Activated CD4-positive, alpha-beta memory T cell treated with anti-CD3 and anti-CD28 coated beads for 36 hours (primary cell): ENCODE measurements around the gene RNF11. TPM values are rescaled to one million over a fixed set of nuclear protein-coding genes. Genes with fewer than 3 reads are reported as not detected.
A peak's percentile ranks its signal among the peaks of the same experiment; 100 is the strongest.

ENCODE experiments used
- CTCF ChIA-PET: fragments of 350-600 bp; sonication (Branson Sonifier 250); formaldehyde crosslinking; loops from one replicate; lab custom pipeline; 2021; ENCODE audit warnings: antibody characterized with exemption, inconsistent platforms; lab: Charles Lee
- POLR2A ChIA-PET: fragments of 350-600 bp; sonication (Branson Sonifier 250); formaldehyde crosslinking; loops from one replicate; lab custom pipeline; 2021; ENCODE audit warnings: antibody characterized with exemption; lab: Charles Lee
- DNase-seq: peaks from one replicate; pipeline ENCODE4 v3.0.0-alpha.2; 2020
- H3K27ac Mint-ChIP-seq: one replicate; pipeline ENCODE4 v1.8.0; 2021; ENCODE audit warnings: mixed read lengths
- H3K27me3 Mint-ChIP-seq: one replicate; pipeline ENCODE4 v1.8.0; 2021; ENCODE audit warnings: mixed read lengths
- H3K36me3 Mint-ChIP-seq: one replicate; pipeline ENCODE4 v1.8.0; 2021; ENCODE audit warnings: mixed read lengths
- H3K4me1 Mint-ChIP-seq: one replicate; pipeline ENCODE4 v1.8.0; 2021; ENCODE audit warnings: low read depth, mixed read lengths
- H3K4me3 Mint-ChIP-seq: one replicate; pipeline ENCODE4 v1.8.0; 2021; ENCODE audit warnings: mild to moderate bottlenecking, mixed read lengths
- H3K9me3 Mint-ChIP-seq: one replicate; pipeline ENCODE4 v1.8.0; 2021; ENCODE audit warnings: mixed read lengths
- intact Hi-C: fragments of 100-400 bp; cut with micrococcal nuclease; formaldehyde crosslinking; loops from one replicate; pipeline ENCODE4 v1.15.1; 2023
- total RNA-seq, 2 experiments: library from RNA; stranded (reverse); gene quantifications; one replicate each; pipeline ENCODE4 v1.2.3, GENCODE V29; 2021

Gene RNF11
- total RNA-seq = 10 to 100 TPM; 26.3 to 31.9 TPM

- CTCF ChIA-PET = interaction anchor here (0.6 to 2.7 kb wide), 5 partner anchors 27 to 268 kb away, joined by 3 to 13 read pairs (median 3); no protein-coding TSS in a partner anchor
These were observed at the start of gene RNF11 for GRCh38 chr1:51235673-51236530. TSS of gene RNF11 (plus strand) at chr1:51236273. CDS start at chr1:51236757, 484 bp downstream.

GRCh38 chr1:51188230-51188629 is 47.8 kb upstream of the RNF11 start:
- no peak for DNase-seq
- intact Hi-C loops = loop anchor here (2.0 kb wide), 1 partner anchor 413 kb away; no protein-coding TSS in a partner anchor
- H3K27ac Mint-ChIP-seq = no peak overlapping the region
- no peaks in the 10 kb centered on the region for H3K4me1 Mint-ChIP-seq
- no peaks in the 10 kb centered on the region for H3K27me3 Mint-ChIP-seq
- POLR2A ChIA-PET = no interaction called here
- H3K9me3 Mint-ChIP-seq = no peaks in the 10 kb centered on the region
- H3K36me3 Mint-ChIP-seq = no peaks in the 10 kb centered on the region
- no peak overlapping the region for H3K4me3 Mint-ChIP-seq
- CTCF ChIA-PET = interaction anchor here (0.8 to 7.3 kb wide), 26 partner anchors 11 to 820 kb away, joined by 3 to 149 read pairs (median 6); partner anchors contain the start of gene FAF1

More at GRCh38 chr1:51235673-51236530, at the start of gene RNF11:
- Mint-ChIP-seq H3K4me1 (peaks cover 38% of the 10 kb centered on the region), H3K27me3 (no peaks in the 10 kb centered on the region), H3K27ac (peak within 1 kb of the TSS; percentile 81), H3K9me3 (no peaks in the 10 kb centered on the region), H3K4me3 (peak within 1 kb of the TSS; percentile 89), H3K36me3 (no peaks in the 10 kb centered on the region)
- peak; percentile 94 for DNase-seq
- POLR2A ChIA-PET = interaction anchor here (1.0 to 1.6 kb wide), 4 partner anchors 11 to 61 kb away, joined by 3 to 5 read pairs (median 3); no protein-coding TSS in a partner anchor
- intact Hi-C loops = loop anchor here (1.0 to 5.0 kb wide), 4 partner anchors 21 to 1131 kb away; partner anchors contain the start of genes CC2D1B, EPS15 and FAF1

- no peaks in the 10 kb centered on the region for H3K4me1 Mint-ChIP-seq
- ChIA-PET CTCF (interaction anchor here (0.6 to 7.3 kb wide), 53 partner anchors 10 to 985 kb away, joined by 3 to 149 read pairs (median 4); partner anchors contain the start of genes FAF1 and RNF11), POLR2A (no interaction called here)
- H3K9me3 Mint-ChIP-seq = no peaks in the 10 kb centered on the region
- H3K27me3 Mint-ChIP-seq = no peaks in the 10 kb centered on the region
- H3K27ac Mint-ChIP-seq = no peak overlapping the region
- no peaks in the 10 kb centered on the region for H3K36me3 Mint-ChIP-seq
- intact Hi-C loops = loop anchor here (1.0 to 10.0 kb wide), 4 partner anchors 215 to 415 kb away; partner anchors contain the start of gene CDKN2C
- peak; percentile 37 for DNase-seq
- H3K4me3 Mint-ChIP-seq = no peak overlapping the region
These were observed 46.5 kb upstream of the RNF11 start for GRCh38 chr1:51189421-51190073.

- H3K4me3 Mint-ChIP-seq = no peak overlapping the region
- ChIA-PET POLR2A (no interaction called here), CTCF (interaction anchor here (0.7 to 7.3 kb wide), 18 partner anchors 10 to 422 kb away, joined by 3 to 149 read pairs (median 6); partner anchors contain the start of gene CDKN2C)
- no peaks in the 10 kb centered on the region for H3K36me3 Mint-ChIP-seq
- H3K9me3 Mint-ChIP-seq = no peaks in the 10 kb centered on the region
- H3K27ac Mint-ChIP-seq = no peak overlapping the region
- no peaks in the 10 kb centered on the region for H3K4me1 Mint-ChIP-seq
- intact Hi-C loops = loop anchor here (10.0 kb wide), 1 partner anchor 216 kb away; the partner anchor contains the start of gene CDKN2C
- no peak for DNase-seq
- no peaks in the 10 kb centered on the region for H3K27me3 Mint-ChIP-seq
These were observed 45.1 kb upstream of the RNF11 start for GRCh38 chr1:51190961-51191360.

- H3K4me1 Mint-ChIP-seq = no peaks in the 10 kb centered on the region
- POLR2A ChIA-PET = no interaction called here
- no peaks in the 10 kb centered on the region for H3K9me3 Mint-ChIP-seq
- peak; percentile 63 for DNase-seq
- peaks cover 4% of the 10 kb centered on the region for H3K27me3 Mint-ChIP-seq
- intact Hi-C loops = loop anchor here (2.0 to 10.0 kb wide), 2 partner anchors 104 to 218 kb away; partner anchors contain the start of gene CDKN2C
- no peak overlapping the region for H3K27ac Mint-ChIP-seq
- H3K36me3 Mint-ChIP-seq = no peaks in the 10 kb centered on the region
- no peak overlapping the region for H3K4me3 Mint-ChIP-seq
- CTCF ChIA-PET = interaction anchor here (0.6 to 7.3 kb wide), 24 partner anchors 9 to 416 kb away, joined by 3 to 149 read pairs (median 4); partner anchors contain the start of gene RNF11
These were observed 43.7 kb upstream of the RNF11 start for GRCh38 chr1:51192213-51192843.

GRCh38 chr1:51193564-51193963 is 42.5 kb upstream of the RNF11 start:
- DNase-seq = no peak
- Mint-ChIP-seq H3K36me3 (no peaks in the 10 kb centered on the region), H3K27me3 (peaks cover 4% of the 10 kb centered on the region), H3K4me3 (no peak overlapping the region), H3K27ac (no peak overlapping the region), H3K9me3 (no peaks in the 10 kb centered on the region), H3K4me1 (no peaks in the 10 kb centered on the region)
- ChIA-PET POLR2A (no interaction called here), CTCF (interaction anchor here (0.7 to 7.3 kb wide), 14 partner anchors 10 to 417 kb away, joined by 3 to 149 read pairs (median 4); partner anchors contain the start of gene RNF11)
- intact Hi-C loops = loop anchor here (2.0 to 10.0 kb wide), 2 partner anchors 103 to 219 kb away; partner anchors contain the start of gene CDKN2C

- CTCF ChIA-PET = interaction anchor here (1.1 to 1.6 kb wide), 3 partner anchors 9 to 14 kb away, joined by 3 to 7 read pairs (median 5); no protein-coding TSS in a partner anchor
- no peak overlapping the region for H3K4me3 Mint-ChIP-seq
- DNase-seq = no peak
- no peak overlapping the region for H3K27ac Mint-ChIP-seq
- H3K4me1 Mint-ChIP-seq = peaks cover 5% of the 10 kb centered on the region
- H3K9me3 Mint-ChIP-seq = no peaks in the 10 kb centered on the region
- POLR2A ChIA-PET = interaction anchor here (0.6 kb wide), 1 partner anchor 332 kb away, joined by 3 read pairs; no protein-coding TSS in a partner anchor
- H3K27me3 Mint-ChIP-seq = no peaks in the 10 kb centered on the region
- no peaks in the 10 kb centered on the region for H3K36me3 Mint-ChIP-seq
- intact Hi-C loops = no loop called here
These were observed 32.8 kb upstream of the RNF11 start for GRCh38 chr1:51203121-51203873.

GRCh38 chr1:51203874-51204245 is 32.2 kb upstream of the RNF11 start:
- Mint-ChIP-seq H3K4me1 (peaks cover 5% of the 10 kb centered on the region), H3K4me3 (no peak overlapping the region), H3K27ac (no peak overlapping the region), H3K36me3 (no peaks in the 10 kb centered on the region), H3K9me3 (no peaks in the 10 kb centered on the region), H3K27me3 (no peaks in the 10 kb centered on the region)
- POLR2A ChIA-PET = interaction anchor here (0.6 kb wide), 1 partner anchor 333 kb away, joined by 3 read pairs; no protein-coding TSS in a partner anchor
- intact Hi-C loops = no loop called here
- CTCF ChIA-PET = interaction anchor here (1.3 to 1.6 kb wide), 2 partner anchors 10 to 15 kb away, joined by 5 to 7 read pairs; no protein-coding TSS in a partner anchor
- no peak for DNase-seq

- H3K36me3 Mint-ChIP-seq = no peaks in the 10 kb centered on the region
- no peak overlapping the region for H3K4me3 Mint-ChIP-seq
- intact Hi-C loops = loop anchor here (5.0 kb wide), 1 partner anchor 87 kb away; no protein-coding TSS in a partner anchor
- ChIA-PET POLR2A (no interaction called here), CTCF (interaction anchor here (0.9 kb wide), 1 partner anchor 18 kb away, joined by 3 read pairs; no protein-coding TSS in a partner anchor)
- peaks cover 12% of the 10 kb centered on the region for H3K4me1 Mint-ChIP-seq
- H3K27me3 Mint-ChIP-seq = no peaks in the 10 kb centered on the region
- H3K27ac Mint-ChIP-seq = no peak overlapping the region
- H3K9me3 Mint-ChIP-seq = no peaks in the 10 kb centered on the region
- no peak for DNase-seq
These were observed 26.0 kb upstream of the RNF11 start for GRCh38 chr1:51210055-51210454.

GRCh38 chr1:51210676-51211075 is 25.4 kb upstream of the RNF11 start:
- Mint-ChIP-seq H3K27ac (no peak overlapping the region), H3K4me1 (peaks cover 18% of the 10 kb centered on the region), H3K4me3 (no peak overlapping the region), H3K27me3 (no peaks in the 10 kb centered on the region), H3K9me3 (no peaks in the 10 kb centered on the region), H3K36me3 (no peaks in the 10 kb centered on the region)
- intact Hi-C loops = loop anchor here (5.0 kb wide), 1 partner anchor 87 kb away; no protein-coding TSS in a partner anchor
- DNase-seq = no peak
- POLR2A ChIA-PET = no interaction called here
- CTCF ChIA-PET = interaction anchor here (1.3 kb wide), 1 partner anchor 19 kb away, joined by 3 read pairs; no protein-coding TSS in a partner anchor
